ENCODE data around the gene MRTFB.
"Not testable (repeated sequence)": the region's sequence is repeated elsewhere in the genome, so short reads cannot be mapped to it uniquely, and the experiment has no call there.

The MRTFB gene

DNA sequence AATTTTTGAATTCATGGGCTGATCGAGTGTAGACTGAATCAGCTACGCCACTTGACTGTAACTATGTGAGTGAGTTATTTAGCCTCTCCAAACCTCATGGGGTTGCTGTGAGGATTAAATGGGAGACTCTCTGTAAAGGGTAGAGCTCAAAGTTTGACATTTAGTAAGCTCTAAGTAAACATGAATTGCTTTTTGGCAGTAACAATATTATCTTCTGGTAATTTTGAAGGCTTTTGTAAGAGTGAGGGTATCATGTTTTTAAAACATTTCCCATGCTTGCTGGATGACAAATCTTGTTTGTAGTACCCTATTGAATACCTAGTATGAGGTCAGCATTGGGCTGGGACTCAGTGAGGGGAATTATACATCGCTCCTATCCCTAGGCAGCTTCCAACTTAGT is 35.3 kb downstream of the MRTFB start:
- no peak for DNase-seq

DNA sequence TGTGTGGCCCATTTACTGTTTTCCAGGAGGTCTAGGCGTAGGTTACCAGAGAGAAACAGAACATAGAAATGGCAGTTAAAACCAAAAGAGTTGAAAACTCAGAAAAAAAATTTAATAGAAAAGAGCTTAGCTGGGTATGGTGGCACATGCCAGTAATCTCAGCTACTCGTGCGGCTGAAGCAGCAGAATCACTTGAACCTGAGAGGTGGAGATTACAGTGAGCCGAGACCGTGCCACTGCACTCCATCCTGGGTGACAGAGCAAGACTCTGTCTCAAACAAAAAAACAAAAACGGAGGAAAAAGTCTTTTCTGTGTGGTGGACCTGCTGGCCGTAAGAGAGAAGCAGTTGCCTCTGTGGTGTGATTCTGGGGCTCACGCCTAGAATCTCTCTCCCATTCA is 35.8 kb downstream of the MRTFB start:
- no peak for DNase-seq

DNA sequence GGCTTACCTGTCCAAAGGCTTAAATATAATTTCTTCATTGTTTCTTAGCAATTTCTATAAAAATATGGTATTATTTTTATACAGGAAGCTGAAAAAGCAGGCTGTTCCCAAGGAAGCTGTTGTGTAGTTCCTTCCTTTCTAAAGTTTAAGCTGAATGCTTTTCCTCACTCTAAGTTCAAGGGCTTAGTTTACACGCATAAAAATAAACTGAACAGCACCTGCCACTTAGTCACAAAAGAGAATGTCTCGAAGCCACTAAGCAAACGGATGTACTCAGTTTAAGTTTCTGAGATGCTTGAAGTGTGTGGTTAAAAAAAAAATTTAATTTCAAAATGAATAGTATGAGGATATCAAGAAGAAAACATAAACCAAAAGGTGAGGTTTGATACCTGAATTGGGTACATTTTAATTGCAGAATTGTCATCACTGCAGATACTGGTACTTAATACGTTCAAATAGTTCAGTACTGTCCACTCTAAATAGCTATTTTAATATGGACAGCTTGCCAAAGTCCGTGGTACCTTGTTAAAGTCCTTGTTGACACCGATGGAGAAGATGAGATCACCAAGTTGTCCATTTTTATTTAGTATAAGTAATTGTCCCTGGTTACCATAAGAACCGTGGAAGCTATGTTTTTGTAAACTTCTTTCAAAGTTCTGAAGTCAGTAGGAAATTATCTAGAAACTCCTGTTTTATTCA is 38.1 kb downstream of the MRTFB start:
- DNase-seq: no peak

DNA sequence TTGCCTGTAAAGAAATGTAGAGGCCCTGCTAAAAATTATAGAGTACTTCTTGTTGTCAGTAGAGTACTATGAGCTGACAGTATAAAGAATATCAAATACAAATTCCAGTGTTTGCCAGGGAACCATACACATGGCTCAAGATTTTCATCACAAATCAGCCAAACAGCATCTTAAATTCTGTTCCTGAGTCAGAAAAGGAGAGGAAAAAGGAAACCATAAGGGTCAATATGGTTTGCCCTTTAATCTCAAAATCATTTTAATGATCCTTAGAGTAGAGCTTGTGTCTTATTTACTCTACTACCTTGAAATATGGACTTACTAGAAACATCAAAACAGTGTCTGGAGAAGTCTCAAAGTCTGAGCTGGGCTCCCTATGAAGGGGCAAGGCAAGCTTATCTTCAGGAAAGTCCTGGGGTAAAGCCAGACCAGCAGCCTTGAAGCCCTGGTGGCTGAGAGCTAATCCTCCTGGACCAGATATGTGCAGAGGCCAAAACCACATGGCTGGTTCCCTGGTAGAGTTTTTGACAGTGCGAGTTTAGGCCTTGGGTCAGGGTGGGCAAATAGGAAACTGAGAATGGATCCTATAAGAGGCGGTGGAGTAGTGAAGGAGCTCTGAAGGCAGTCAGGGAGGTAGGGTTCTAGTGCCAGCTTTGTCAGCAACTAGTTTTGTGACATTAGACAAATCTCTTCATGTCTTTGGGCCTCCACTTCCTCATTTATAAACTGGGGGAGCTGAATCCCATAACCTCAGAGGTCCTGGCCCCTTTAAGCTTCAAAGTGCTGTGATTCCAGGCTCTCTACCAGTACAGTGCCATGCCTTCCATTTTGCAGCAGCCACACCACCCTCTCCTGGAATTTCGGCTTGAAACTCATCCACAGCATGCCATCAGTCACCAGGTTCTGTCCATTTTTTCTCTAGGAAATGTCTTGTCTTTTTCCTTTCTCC is 38.9 kb downstream of the MRTFB start:
- DNase-seq: no peak

DNA sequence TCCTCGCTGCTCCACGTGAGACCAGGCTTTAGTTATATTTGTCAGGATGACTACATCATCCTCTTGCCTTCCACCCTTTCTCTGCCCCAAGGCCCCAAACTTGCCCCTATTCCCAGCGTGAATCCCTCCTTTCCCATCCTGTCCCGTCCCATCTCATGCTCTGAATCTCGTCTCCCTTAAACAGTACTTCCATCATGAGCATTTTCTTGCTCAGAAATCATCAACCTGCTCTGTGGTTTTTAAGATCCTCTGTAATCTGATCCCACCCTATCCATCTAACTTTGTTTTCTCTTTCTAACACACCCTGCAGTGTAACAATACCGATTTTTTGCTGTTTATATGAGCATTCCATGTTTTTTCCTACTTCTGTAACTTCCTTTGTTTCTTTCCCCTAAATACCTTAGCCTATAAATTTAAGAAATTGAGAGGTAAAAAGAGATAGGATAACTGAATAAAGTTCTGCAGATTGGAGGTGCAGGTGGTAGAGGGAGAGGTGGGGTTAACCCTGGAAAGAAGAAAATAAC is 39.7 kb downstream of the MRTFB start:
- DNase-seq: no peak

DNA sequence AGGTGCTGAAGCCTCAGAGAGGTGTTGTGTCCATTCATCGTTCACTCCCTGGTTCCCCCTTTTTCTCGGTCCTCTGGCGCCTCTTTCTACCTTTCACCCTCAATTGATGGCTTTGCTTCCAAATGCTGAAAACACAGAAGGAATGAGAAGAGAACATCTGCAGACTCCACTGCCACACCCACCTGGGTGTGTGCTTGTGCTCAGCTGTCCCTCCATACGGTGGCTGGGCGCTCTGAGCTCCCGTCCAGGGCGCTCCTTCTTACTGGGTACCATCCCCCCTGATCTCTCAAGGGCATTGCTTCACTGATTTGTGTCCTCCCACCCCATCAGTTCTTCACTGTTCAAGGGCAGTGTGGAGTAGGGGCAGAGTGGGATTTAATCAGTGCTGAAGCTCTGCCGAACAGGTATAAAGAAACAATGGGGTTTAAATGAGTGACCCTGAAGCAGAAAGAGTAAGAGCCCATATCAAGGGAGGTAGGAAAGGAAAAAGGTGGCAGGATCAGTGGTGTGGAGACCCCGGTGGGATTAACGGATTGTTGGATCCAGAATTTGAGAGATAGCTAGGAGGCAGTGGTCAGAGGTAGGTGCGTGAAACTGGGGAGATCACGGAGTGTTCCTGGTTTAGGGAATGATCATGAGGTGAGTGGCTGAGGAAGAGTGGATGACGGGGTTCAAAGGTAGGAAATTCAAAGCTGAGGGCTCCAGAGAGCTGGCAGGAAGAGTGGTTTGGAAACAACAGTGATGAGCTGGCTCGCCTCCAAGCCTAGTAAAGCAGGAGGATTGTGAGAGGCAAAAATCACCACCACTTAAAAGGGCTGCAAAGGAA is 40.8 kb downstream of the MRTFB start:
- DNase-seq: no peak

DNA sequence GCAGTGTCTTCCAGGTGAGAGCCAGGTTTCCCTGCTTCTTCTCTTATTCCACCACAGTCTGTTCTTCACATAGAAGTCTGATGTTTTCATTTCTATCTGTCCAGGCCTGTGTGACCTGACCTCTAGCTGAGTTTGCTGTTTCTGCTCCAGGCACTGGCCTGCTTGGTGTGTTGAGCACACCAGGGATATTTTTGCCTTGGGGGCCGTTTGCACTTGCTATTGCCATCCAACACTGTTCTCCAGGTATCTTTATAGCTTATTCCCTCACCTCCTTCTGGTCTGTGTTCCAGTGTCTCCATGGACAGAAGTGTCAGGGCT is 41.4 kb downstream of the MRTFB start:
- DNase-seq: no peak

DNA sequence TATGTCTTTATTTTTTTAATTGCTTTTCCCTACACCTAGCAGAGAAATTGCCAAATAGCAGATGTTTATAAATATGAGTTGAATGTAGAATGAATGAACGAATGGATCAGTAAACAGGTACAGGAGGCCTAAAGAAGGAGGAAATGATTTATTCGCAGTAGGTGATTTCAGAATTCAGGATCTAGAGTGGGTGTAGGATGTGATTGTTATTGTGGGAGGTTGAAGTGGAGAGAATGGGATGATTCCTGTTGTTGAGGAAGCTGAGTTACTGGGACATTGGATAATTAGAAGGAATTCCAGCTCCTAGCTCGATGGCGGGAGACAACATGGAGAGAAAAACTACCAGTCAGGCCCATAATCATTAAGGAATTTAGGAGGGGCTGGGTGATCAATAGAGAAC is 42.2 kb downstream of the MRTFB start:
- no peak for DNase-seq

DNA sequence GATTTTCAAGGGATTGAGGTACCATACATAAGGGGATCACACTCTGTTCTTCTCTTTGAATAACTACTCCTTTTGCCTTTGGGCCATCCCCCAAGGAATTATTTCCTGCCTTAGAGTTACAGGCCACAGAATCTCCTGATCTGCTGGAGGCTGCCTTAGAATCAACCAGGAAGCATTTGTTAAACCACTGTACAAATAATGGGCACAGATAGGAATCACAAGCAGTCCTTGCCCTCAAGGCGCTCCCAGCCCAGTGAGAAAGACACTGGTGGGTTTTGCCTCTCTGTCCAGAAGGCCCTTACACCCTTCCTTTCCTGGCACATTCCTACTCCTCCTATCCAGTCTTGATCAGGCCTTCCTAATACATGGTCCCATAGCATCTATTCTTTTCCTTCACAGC is 45.9 kb downstream of the MRTFB start:
- DNase-seq: no peak

DNA sequence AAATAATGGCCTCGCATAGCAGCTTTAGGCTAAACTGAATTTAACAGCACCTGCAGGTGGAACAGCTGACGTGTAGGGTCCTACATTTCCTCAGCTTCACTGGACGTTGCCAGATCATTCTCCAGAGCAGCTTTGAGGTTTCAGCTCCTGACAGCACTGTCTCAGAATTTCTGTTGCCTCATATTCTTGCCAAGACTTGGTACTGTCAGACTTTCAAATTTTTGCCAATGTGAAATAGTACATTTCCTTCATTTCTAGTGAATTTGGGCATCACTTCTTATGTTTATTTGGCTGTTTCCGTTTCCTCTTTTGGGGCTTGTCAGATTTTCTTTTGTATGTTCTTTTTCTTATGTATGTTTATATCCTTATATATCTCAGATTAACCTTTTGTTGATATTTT is 48.7 kb downstream of the MRTFB start:
- no peak for DNase-seq

DNA sequence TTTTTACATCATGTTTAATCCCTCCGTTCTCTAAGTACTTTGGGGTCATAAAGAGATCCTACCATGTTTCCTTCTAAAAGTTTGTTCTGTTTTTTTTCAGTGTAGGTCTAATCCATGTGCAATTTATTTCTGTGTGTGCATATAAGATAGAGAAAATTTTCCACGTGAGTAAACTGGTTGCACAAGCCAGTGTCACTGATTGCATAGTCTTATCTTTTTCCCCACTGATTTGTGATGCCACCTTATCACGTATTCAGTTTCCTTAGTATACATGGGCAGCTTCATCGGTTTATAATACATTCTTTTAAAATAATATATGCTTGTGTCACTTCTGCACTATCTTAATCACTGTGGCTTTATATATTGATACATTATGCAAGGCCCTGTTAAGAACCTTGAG is 49.2 kb downstream of the MRTFB start:
- DNase-seq: no peak

DNA sequence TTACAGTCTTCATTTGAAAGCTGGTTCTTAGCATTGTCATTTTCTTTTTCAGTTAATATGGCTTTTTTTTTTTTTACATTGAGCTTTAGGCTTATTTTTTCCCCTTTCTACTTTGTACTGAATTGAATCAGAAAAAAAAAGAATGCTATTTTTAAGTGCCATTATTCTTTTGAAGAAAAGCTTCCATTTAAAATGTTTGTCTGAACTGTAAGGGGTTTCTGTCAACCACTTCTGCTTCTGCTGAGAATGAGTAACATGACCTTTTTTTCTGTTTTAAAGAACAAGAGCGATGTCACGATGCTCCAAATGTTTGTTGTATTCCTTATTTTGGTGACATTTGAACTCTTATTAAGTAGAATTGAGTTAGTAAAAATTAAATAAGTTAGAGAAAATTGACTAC is 50.0 kb downstream of the MRTFB start:
- no peak for DNase-seq

DNA sequence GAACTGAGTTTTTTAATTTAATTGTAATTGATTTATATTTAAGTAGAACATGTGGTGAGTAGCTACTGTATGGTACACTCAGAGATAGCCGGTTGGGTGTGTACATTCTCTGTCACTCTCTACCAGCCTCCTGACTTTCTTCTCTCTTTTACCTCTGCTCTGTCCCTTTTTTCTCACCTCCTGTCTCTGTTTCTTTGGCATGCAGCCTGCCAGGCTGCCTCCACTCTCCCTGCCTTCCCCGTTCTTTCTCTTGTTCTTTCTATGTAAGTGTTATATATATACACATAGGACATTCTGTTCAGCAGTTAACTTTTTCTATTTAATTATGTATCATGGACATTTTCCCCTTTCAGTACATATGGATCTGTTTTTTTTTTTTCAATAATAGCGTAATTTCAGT is 50.8 kb downstream of the MRTFB start:
- no peak for DNase-seq

DNA sequence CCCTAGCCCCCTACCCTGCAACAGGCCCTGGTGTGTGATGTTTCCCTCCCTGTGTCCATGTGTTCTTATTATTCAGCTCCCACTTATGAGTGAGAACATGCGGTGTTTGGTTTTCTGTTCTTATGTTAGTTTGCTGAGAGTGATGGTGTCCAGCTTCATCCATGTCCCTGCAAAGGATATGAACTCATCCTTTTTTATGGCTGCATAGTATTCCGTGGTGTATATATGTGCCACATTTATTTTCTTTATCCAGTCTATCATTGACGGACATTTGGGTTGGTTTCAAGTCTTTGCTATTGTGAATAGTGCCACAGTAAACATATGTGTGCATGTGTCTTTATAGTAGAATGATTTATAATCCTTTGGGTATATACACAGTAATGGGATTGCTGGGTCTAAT is 51.3 kb downstream of the MRTFB start:
- DNase-seq: not testable (repeated sequence)

DNA sequence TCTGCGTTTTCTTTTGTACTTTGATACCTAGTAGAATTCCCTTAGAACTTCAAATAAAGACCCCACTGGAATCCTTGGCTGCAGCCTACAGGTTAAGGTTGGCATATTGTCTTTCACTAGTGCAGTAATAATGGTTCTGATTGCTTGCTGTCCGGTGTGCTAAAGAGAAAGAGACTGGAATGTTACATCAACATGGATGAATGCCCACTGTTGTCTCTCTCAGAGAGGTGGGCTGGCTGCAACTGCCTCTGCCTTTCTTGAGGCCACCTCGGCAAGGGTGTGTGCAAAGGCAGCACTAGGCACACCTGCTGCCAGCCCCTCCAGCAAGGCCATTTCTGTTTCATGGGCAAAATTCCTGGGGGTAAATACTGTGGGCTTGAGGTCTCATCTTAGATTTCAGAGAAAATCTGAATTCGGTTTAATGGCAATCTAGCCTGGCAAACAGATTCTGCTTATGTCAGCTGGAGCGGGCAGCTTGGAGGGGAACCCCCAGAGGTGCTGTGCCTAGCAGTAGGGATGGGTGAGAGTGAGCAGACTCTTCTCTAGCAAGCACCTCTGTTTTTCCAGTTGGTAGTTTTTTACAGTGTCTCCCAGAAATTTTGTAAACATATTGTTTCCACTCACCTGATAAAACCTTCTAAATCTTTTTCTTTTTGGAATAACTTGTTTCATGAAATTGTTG is 54.0 kb downstream of the MRTFB start:
- DNase-seq: no peak

DNA sequence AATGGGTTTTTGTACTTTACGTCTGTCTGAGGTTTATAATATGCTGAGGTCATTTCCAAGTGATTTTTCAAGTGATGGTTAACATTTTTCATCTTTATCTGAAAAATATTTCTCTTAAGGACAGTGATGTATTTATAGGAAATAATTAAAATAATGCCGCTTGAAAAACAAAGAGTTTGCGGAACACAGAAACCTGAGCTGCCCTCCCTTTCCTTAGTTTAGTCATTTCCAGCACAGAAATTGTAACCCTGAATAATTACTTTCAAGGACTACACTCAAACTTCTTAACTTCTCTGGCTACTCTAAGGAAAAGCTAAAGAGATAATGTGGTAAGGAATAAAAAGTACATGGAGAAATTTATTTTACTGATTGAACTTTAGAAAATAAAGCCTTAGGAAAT is 54.6 kb downstream of the MRTFB start:
- DNase-seq: no peak

DNA sequence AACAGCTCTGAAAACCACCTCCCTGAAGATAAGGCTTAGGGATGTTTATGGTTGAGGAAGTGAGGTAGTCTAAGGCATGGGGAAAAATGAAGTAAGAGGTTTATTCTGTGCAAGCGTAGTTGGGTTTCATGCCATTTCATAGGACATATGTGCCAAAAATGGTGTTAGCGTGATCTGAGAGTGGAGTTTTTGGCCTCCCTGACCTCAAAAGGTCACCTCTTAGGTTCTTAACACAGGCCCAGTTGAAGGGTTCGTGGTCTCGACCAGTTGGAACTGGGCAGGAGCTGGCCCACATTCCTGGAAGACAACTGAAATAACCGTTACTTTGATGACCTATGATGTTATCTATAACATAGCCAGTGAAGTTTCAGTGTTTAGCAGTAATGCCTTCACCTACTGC is 57.0 kb downstream of the MRTFB start:
- no peak for DNase-seq

DNA sequence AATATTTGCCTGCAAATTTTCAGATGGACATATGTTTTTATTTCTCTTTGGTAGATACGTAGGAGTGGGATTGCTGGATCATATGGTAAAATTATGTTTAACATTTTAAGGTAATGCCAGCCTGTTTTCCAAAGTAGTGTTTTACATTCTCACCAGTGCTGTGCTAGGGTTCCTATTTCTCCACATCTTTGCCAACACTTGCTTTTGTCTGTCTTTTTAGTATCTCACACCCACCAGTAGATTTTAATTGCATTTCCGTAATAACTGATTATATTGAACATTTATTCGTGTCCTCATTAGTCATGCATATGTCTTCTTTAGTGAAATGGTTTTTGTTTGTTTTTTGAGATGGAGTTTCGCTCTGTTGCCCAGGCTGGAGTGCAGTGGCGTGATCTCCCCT is 58.4 kb downstream of the MRTFB start:
- no peak for DNase-seq

DNA sequence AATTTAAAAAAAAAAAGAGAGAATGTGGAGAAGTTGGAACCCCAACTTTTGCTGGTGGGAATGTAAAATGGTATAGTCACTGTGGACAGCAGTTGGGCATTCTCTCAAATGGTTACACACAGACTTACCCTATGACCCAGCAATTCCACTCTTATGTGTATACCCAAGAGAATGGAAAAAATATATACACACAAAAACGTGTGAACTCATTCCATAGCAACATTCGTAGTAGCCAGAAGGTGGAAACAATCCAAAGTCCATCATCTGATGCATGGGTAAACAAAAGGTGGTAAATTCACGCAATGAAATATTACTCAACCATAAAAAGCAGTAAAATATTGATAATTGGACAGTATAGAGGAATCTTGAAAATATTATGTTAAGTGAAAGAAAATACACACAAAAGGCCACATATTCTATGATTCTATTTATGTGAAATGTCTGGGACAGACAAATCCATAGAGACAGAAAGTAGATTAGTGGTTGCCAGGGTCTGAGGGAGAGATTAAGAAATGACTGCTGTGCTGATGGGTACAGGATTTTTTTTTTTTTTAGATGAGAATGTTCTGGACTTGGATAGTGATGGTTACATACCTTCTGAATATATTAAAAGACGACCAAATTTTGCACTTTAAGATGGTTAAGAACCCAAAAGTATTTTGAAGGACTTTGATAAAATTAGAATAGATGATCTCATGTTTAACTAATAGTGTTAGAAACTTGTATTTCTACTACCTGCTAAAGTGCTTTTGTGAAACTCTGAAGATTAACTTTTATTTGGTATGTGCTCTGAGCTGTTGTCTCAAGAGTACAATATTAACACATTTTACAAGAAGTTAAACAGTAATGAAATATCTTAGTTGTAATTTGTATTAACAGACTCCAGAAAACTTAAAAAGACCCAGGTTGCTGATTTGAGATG is 60.9 kb downstream of the MRTFB start:
- peak; percentile 21 for DNase-seq

DNA sequence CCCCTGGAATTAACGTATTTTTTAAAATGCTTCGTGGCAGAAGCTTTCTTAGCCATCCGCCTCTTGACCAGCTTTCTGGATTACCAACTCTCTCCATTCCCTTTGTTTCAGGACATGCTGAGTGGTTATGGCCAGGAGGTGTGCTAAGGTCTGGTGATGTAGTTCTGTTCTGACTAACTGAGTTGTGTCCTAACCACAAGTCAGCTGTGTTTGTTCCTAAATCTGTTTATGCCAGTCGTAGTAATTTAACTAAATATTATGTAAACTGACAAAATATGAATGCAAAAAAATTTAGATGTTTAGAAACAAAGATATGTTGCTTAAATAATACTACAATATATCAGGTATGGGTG is 61.6 kb downstream of the MRTFB start:
- peak; percentile 62 for DNase-seq

DNA sequence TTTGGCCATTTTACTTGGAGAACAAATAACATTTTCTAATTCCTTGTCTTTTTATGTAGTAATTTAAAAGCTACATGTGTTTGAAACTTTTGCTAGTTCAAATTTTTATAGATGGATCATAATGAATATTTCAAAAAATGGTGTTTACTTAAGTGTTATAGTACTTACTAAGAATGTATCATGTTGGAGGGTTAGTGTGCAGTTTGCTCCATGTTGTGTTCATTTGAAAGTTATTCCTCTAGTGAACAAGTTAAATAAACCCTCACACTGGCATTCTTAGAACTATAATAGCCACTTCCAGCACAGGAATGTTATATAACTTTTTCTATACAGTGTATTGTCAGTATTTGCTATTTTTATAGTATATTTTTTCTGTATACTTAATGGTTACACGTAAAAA is 62.8 kb downstream of the MRTFB start:
- no peak for DNase-seq

DNA sequence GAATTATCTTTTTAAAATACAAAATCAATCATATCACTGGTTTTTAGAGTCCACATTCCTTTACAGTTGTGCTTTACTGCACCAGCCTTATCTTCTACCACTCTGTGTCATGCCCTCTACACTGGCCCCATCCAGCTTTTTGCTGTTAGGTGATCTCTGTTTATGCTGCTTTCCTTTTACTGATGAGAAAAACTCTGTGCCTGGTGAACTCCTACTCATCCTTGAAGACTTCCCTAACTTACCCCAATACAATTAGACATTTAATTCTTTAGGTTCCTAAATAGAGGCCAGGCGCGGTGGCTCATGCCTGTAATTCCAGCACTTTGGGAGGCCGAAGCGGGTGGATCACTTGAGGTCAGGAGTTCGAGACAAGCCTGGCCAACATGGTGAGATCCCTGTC is 64.6 kb downstream of the MRTFB start:
- DNase-seq: no peak

Data from HCEC 1CT (cell line).